SH-SY5Y (cell line): Measurements from ENCODE around the gene ATP2B2.

ENCODE experiments used
- GATA2 ChIP-seq: IDR thresholded peaks from 2 replicates; pipeline ENCODE4 v1.6.1; 2011; ENCODE audit warnings: mild to moderate bottlenecking, low read depth, low read length
- GATA3 ChIP-seq: IDR thresholded peaks from 2 replicates; pipeline ENCODE4 v1.6.1; 2011; ENCODE audit warnings: low read depth, mild to moderate bottlenecking, low read length, moderate library complexity

GRCh38 chr3:10292505-10293419 is 212.6 kb downstream of the ATP2B2 start, which contains the start of gene GHRL:
- TF ChIP-seq GATA3: no peak
- TF ChIP-seq GATA2: no peak
